Stomach (tissue), 9 donors: ENCODE data around the gene CD68. TPM values are rescaled to one million over a fixed set of nuclear protein-coding genes. Genes with fewer than 3 reads are reported as not detected.

ENCODE experiments used
- DNase-seq, 2 donors: peaks; one replicate each; pipeline versions ENCODE4 v3.0.0 to v3.0.0-alpha.2; 2013 to 2019
- H3K27ac ChIP-seq, 5 donors: fragments of 200-600 bp in 4 of 5; sonication (generic) in 4 of 5; one replicate each; pipeline ENCODE4 v1.5.1; 2013 to 2019; ENCODE audit warnings: mild to moderate bottlenecking in 1 of 5, moderate library complexity in 1 of 5
- H3K27me3 ChIP-seq, 3 donors: fragments of 200-600 bp; sonication (generic); one replicate each; pipeline ENCODE4 v1.5.1; 2017 to 2019; ENCODE audit warnings: mixed run types in 1 of 3
- H3K36me3 ChIP-seq, 4 donors: fragments of 200-600 bp; sonication (generic); 1 replicate in 3 of 4; 2 replicates in 1 of 4; pipeline ENCODE4 v1.5.1; 2016 to 2019
- H3K4me1 ChIP-seq, 4 donors: fragments of 200-600 bp; sonication (generic); one replicate each; pipeline ENCODE4 v1.5.1; 2016 to 2019
- H3K4me3 ChIP-seq, 4 donors: fragments of 200-600 bp; sonication (generic) in 3 of 4; one replicate each; pipeline ENCODE4 v1.5.1; 2016 to 2019; ENCODE audit warnings: mild to moderate bottlenecking in 1 of 4
- H3K9me3 ChIP-seq, 4 donors: fragments of 200-600 bp; sonication (generic); one replicate each; pipeline ENCODE4 v1.5.1; 2016 to 2019
- CTCF ChIP-seq, 7 experiments: fragments of 450-650 bp in 4 of 7; fragments of 200-600 bp in 3 of 7; sonication (generic) in 3 of 7; IDR thresholded peaks; one replicate each; pipeline ENCODE4 v1.5.1; 2016 to 2019; ENCODE audit warnings: antibody characterized with exemption in 7 of 7, control low read depth in 2 of 7, mild to moderate bottlenecking in 1 of 7
- EP300 ChIP-seq: sonication (generic); formaldehyde crosslinking; IDR thresholded peaks from one replicate; pipeline ENCODE4 v1.6.1; 2017; ENCODE audit warnings: antibody characterized with exemption
- POLR2A ChIP-seq, 4 donors: fragments of 450-650 bp; IDR thresholded peaks; one replicate each; pipeline ENCODE4 v1.6.1; 2016; ENCODE audit warnings: antibody characterized with exemption in 4 of 4, control low read depth in 2 of 4, mild to moderate bottlenecking in 1 of 4, moderate library complexity in 1 of 4
- POLR2AphosphoS5 ChIP-seq, 3 donors: sonication (generic); formaldehyde crosslinking; IDR thresholded peaks; one replicate each; pipeline ENCODE4 v1.6.1; 2016; ENCODE audit warnings: antibody characterized with exemption in 3 of 3
- WGBS, 5 donors: extraction: QIAGEN DNeasy Blood & Tissue Kit in 3 of 5; methylation state at CpG; one replicate each; pipeline versions ENCODE4 v1.1.5 to v1.1.7; 2013 to 2018; 5-methylcytosine and 5-hydroxymethylcytosine counted together
- intact Hi-C: fragments of 100-400 bp; cut with DNase I; formaldehyde crosslinking; loops from one replicate; pipeline ENCODE4 v1.15.1; 2023; ENCODE audit warnings: low total_unique reads
- polyA plus RNA-seq, 3 donors: library from polyadenylated mRNA; stranded (reverse); fragments of 200-250 nt; gene quantifications; one replicate each; pipeline ENCODE4 v1.2.3, GENCODE V29; 2013
- small RNA-seq, 4 donors: library from RNA; depleted of rRNA; stranded (forward); fragments of <200 nt; gene quantifications; one replicate each; pipeline ENCODE3, GENCODE V24; 2016
- total RNA-seq, 5 donors: library from RNA; depleted of rRNA; stranded (reverse); fragments of >200 nt; gene quantifications; one replicate each; pipeline versions ENCODE4 v1.1.0 to v1.2.3, GENCODE V29; 2014 to 2016
- donor health status: healthy with polysubstance abuse.
- donor health status: Bipolar disorder and iron deficiency.
- donor health status: healthy.

Gene CD68
- total and polyA plus RNA-seq, 8 donors = 11.1 to 39.6 (median 14.8) TPM

- peak overlapping the region; percentile 67 to 81 (median 74) for H3K4me3 ChIP-seq
- peaks cover 0 to 9% (median 9%) of the 10 kb centered on the region in 4 donors for H3K36me3 ChIP-seq
- intact Hi-C loops = no loop called here
- H3K27ac ChIP-seq = peak overlapping the region in 4 of 5 donors; percentile 88 to 96 (median 93)
- peaks cover 11 to 18% (median 15%) of the 10 kb centered on the region in 4 donors for H3K4me1 ChIP-seq
- H3K9me3 ChIP-seq = no peaks in the 10 kb centered on the region
- no peak for DNase-seq
- TF ChIP-seq POLR2A (IDR thresholded peaks at IDR 0.05) (no peak), CTCF (IDR thresholded peaks at IDR 0.05) (no peak), EP300 (no peak), POLR2AphosphoS5 (IDR thresholded peaks at IDR 0.05) (no peak)
- 9 to 23% (median 21%) methylated on average over 6 of the region's 6 CpGs for WGBS, 5 donors
- H3K27me3 ChIP-seq = no peaks in the 10 kb centered on the region
These were observed 47.5 kb downstream of the CD68 start for GRCh38 chr17:7626956-7627249.

- Histone ChIP-seq H3K4me3 (peak within 1 kb of the TSS; percentile 67 to 81 (median 74)), H3K9me3 (no peaks in the 10 kb centered on the region), H3K36me3 (peaks cover 0 to 9% (median 9%) of the 10 kb centered on the region in 4 donors), H3K27ac (peak within 1 kb of the TSS; percentile 86 to 96 (median 93)), H3K27me3 (no peaks in the 10 kb centered on the region), H3K4me1 (peaks cover 11 to 18% (median 15%) of the 10 kb centered on the region in 4 donors)
- 0 to 1% (median 0%) methylated on average over 18 to 54 of the region's 54 CpGs for whole genome bisulfite sequencing, 5 donors
- peak; percentile 93 to 97 for DNase-seq
- TF ChIP-seq POLR2A (IDR thresholded peaks at IDR 0.05) (peak in 1 of 4 donors; percentile 24), CTCF (IDR thresholded peaks at IDR 0.05) (no peak), POLR2AphosphoS5 (IDR thresholded peaks at IDR 0.05) (peak; percentile 15 to 83 (median 75)), EP300 (no peak)
- intact Hi-C loops = no loop called here
These were observed 48.0 kb downstream of the CD68 start, which contains the start of gene SAT2 for GRCh38 chr17:7627250-7628121. Gene SAT2 (minus strand): TSS chr17:7627821. CDS start chr17:7627635, 186 bp downstream.

GRCh38 chr17:7629939-7630571 is 50.6 kb downstream of the CD68 start, which contains the start of gene SHBG:
Gene SHBG (plus strand): TSS chr17:7630135. CDS start chr17:7630173, 38 bp downstream.
- intact Hi-C loops = loop anchor here (10.0 kb wide), 1 partner anchor 55 kb away; the partner anchor contains the start of genes TP53 and WRAP53
- H3K9me3 ChIP-seq = no peaks in the 10 kb centered on the region
- no peak within 1 kb of the TSS for H3K4me3 ChIP-seq
- H3K27me3 ChIP-seq = no peaks in the 10 kb centered on the region
- peaks cover 0 to 9% (median 9%) of the 10 kb centered on the region in 4 donors for H3K36me3 ChIP-seq
- TF ChIP-seq EP300 (no peak), POLR2AphosphoS5 (IDR thresholded peaks at IDR 0.05) (no peak), POLR2A (IDR thresholded peaks at IDR 0.05) (no peak), CTCF (IDR thresholded peaks at IDR 0.05) (no peak)
- peaks cover 11 to 18% (median 15%) of the 10 kb centered on the region in 4 donors for H3K4me1 ChIP-seq
- no peak for DNase-seq
- H3K27ac ChIP-seq = no peak within 1 kb of the TSS
- WGBS, 5 donors = 69 to 77% (median 74%) methylated on average over 9 to 13 of the region's 13 CpGs

Small RNA genes within 50 kb of the gene (small RNA-seq; reads per million reads assigned to genes)
- gene CD68 = 0 reads per million in 4 donors
- 0 reads per million in 4 donors for gene RF00019
- gene SNORA48 = 0 reads per million in 4 donors
- gene SNORD10 = 0 reads per million in 4 donors

Other genes with a start within 250 kb of the CD68 start
- gene ACAP1, start 243.1 kb upstream of the CD68 start, total RNA-seq = 10 to 100 TPM in 4 of 5 donors, 1 to 10 TPM in 1; 8.3 to 33.3 (median 14.7) TPM
- 1 to 10 TPM; 4.4 to 6.4 (median 6.2) TPM for gene ACAP1, start 243.1 kb upstream of the CD68 start, polyA plus RNA-seq
- 10 to 100 TPM in 1 of 5 donors, 1 to 10 TPM in 3, under 1 TPM in 1; 0.58 to 11.0 (median 3.5) TPM for gene KCTD11, start 227.5 kb upstream of the CD68 start, total RNA-seq
- gene KCTD11, start 227.5 kb upstream of the CD68 start, polyA plus RNA-seq = 10 to 100 TPM in 1 of 3 donors, 1 to 10 TPM in 2; 8.9 to 14.1 (median 9.4) TPM
- gene TMEM95, start 224.5 kb upstream of the CD68 start, total RNA-seq = not detected
- gene TMEM95, start 224.5 kb upstream of the CD68 start, polyA plus RNA-seq = not detected
- gene TNK1, start 198.5 kb upstream of the CD68 start, total RNA-seq = 10 to 100 TPM in 3 of 5 donors, 1 to 10 TPM in 2; 5.7 to 37.1 (median 22.2) TPM
- gene TNK1, start 198.5 kb upstream of the CD68 start, polyA plus RNA-seq = 10 to 100 TPM in 1 of 3 donors, 1 to 10 TPM in 2; 6.0 to 12.1 (median 7.8) TPM
- 100 to 1,000 TPM in 1 of 5 donors, 10 to 100 TPM in 2, 1 to 10 TPM in 1, not detected in 1; 7.9 to 101 (median 29.6) TPM for gene PLSCR3, start 185.1 kb upstream of the CD68 start, total RNA-seq
- gene PLSCR3, start 185.1 kb upstream of the CD68 start, polyA plus RNA-seq = 10 to 100 TPM; 21.9 to 27.1 (median 24.4) TPM
- 100 to 1,000 TPM in 2 of 5 donors, 10 to 100 TPM in 2, not detected in 1; 39.8 to 347 (median 161) TPM for gene TMEM256, start 175.5 kb upstream of the CD68 start, total RNA-seq
- gene TMEM256, start 175.5 kb upstream of the CD68 start, polyA plus RNA-seq = 100 to 1,000 TPM; 189 to 282 (median 279) TPM
- gene NLGN2, start 171.8 kb upstream of the CD68 start, total RNA-seq = 10 to 100 TPM in 3 of 5 donors, 1 to 10 TPM in 2; 4.6 to 42.0 (median 13.8) TPM
- 1 to 10 TPM; 1.7 to 7.9 (median 1.8) TPM for gene NLGN2, start 171.8 kb upstream of the CD68 start, polyA plus RNA-seq
- gene SPEM1, start 159.3 kb upstream of the CD68 start, total RNA-seq = not detected
- gene SPEM1, start 159.3 kb upstream of the CD68 start, polyA plus RNA-seq = under 1 TPM in 1 of 3 donors, not detected in 2; 0.20 TPM
- not detected for gene SPEM2, start 154.0 kb upstream of the CD68 start, total RNA-seq
- gene SPEM2, start 154.0 kb upstream of the CD68 start, polyA plus RNA-seq = not detected
- not detected for gene SPEM3, start 150.8 kb upstream of the CD68 start, total RNA-seq
- gene SPEM3, start 150.8 kb upstream of the CD68 start, polyA plus RNA-seq = not detected
- gene TMEM102, start 144.2 kb upstream of the CD68 start, total RNA-seq = 10 to 100 TPM in 2 of 5 donors, 1 to 10 TPM in 2, not detected in 1; 1.3 to 48.4 (median 9.0) TPM
- gene TMEM102, start 144.2 kb upstream of the CD68 start, polyA plus RNA-seq = 1 to 10 TPM; 4.5 to 7.9 (median 6.4) TPM
- 10 to 100 TPM in 1 of 5 donors, under 1 TPM in 1, not detected in 3; 0.37 to 15.6 TPM for gene FGF11, start 140.1 kb upstream of the CD68 start, total RNA-seq
- gene FGF11, start 140.1 kb upstream of the CD68 start, polyA plus RNA-seq = 1 to 10 TPM in 1 of 3 donors, under 1 TPM in 1, not detected in 1; 0.50 to 2.9 TPM
- 1 to 10 TPM in 3 of 5 donors, not detected in 2; 1.8 to 6.4 (median 4.2) TPM for gene CHRNB1, start 134.6 kb upstream of the CD68 start, total RNA-seq
- gene CHRNB1, start 134.6 kb upstream of the CD68 start, polyA plus RNA-seq = 10 to 100 TPM in 2 of 3 donors, 1 to 10 TPM in 1; 9.2 to 12.0 (median 10.7) TPM
- 10 to 100 TPM; 15.8 to 31.5 (median 29.0) TPM for gene ZBTB4, start 100.0 kb upstream of the CD68 start, total RNA-seq
- 10 to 100 TPM; 16.3 to 18.0 (median 17.9) TPM for gene ZBTB4, start 100.0 kb upstream of the CD68 start, polyA plus RNA-seq
- gene SLC35G6, start 98.2 kb upstream of the CD68 start, total RNA-seq = not detected
- gene SLC35G6, start 98.2 kb upstream of the CD68 start, polyA plus RNA-seq = not detected
- 100 to 1,000 TPM in 2 of 5 donors, 10 to 100 TPM in 3; 55.4 to 750 (median 85.2) TPM for gene POLR2A, start 95.3 kb upstream of the CD68 start, total RNA-seq
- gene POLR2A, start 95.3 kb upstream of the CD68 start, polyA plus RNA-seq = 10 to 100 TPM in 1 of 3 donors, 1 to 10 TPM in 2; 8.1 to 12.7 (median 10.0) TPM
- 100 to 1,000 TPM in 1 of 5 donors, 10 to 100 TPM in 3, 1 to 10 TPM in 1; 6.1 to 199 (median 49.6) TPM for gene TNFSF12, start 30.6 kb upstream of the CD68 start, total RNA-seq
- 10 to 100 TPM; 31.7 to 48.0 (median 45.1) TPM for gene TNFSF12, start 30.6 kb upstream of the CD68 start, polyA plus RNA-seq
- gene TNFSF13, start 20.9 kb upstream of the CD68 start, total RNA-seq = 10 to 100 TPM; 15.6 to 55.4 (median 22.6) TPM
- 10 to 100 TPM; 24.0 to 35.9 (median 32.0) TPM for gene TNFSF13, start 20.9 kb upstream of the CD68 start, polyA plus RNA-seq
- 10 to 100 TPM; 22.0 to 78.6 (median 49.9) TPM for gene SENP3, start 17.7 kb upstream of the CD68 start, total RNA-seq
- 10 to 100 TPM; 39.3 to 55.0 (median 53.0) TPM for gene SENP3, start 17.7 kb upstream of the CD68 start, polyA plus RNA-seq
- 100 to 1,000 TPM in 3 of 5 donors, 10 to 100 TPM in 2; 64.8 to 188 (median 117) TPM for gene MPDU1, start 4.2 kb downstream of the CD68 start, total RNA-seq
- gene MPDU1, start 4.2 kb downstream of the CD68 start, polyA plus RNA-seq = 10 to 100 TPM; 27.2 to 67.4 (median 64.0) TPM
- gene SOX15, start 10.5 kb downstream of the CD68 start, total RNA-seq = 1 to 10 TPM in 1 of 5 donors, not detected in 4; 1.7 TPM
- gene SOX15, start 10.5 kb downstream of the CD68 start, polyA plus RNA-seq = 10 to 100 TPM in 1 of 3 donors, under 1 TPM in 2; 0.76 to 48.1 (median 0.81) TPM
- gene FXR2, start 35.3 kb downstream of the CD68 start, total RNA-seq = 10 to 100 TPM; 11.0 to 33.3 (median 23.3) TPM
- gene FXR2, start 35.3 kb downstream of the CD68 start, polyA plus RNA-seq = 10 to 100 TPM; 22.7 to 28.5 (median 23.2) TPM
- 100 to 1,000 TPM in 2 of 5 donors, 10 to 100 TPM in 3; 11.6 to 235 (median 42.6) TPM for gene SAT2, start 48.2 kb downstream of the CD68 start, total RNA-seq
- 100 to 1,000 TPM; 126 to 209 (median 184) TPM for gene SAT2, start 48.2 kb downstream of the CD68 start, polyA plus RNA-seq
- 1 to 10 TPM in 1 of 5 donors, not detected in 4; 1.2 TPM for gene SHBG, start 50.5 kb downstream of the CD68 start, total RNA-seq
- gene SHBG, start 50.5 kb downstream of the CD68 start, polyA plus RNA-seq = under 1 TPM in 2 of 3 donors, not detected in 1; 0.20 to 0.37 TPM
- gene ATP1B2, start 71.3 kb downstream of the CD68 start, total RNA-seq = under 1 TPM in 2 of 5 donors, not detected in 3; 0.45 to 0.55 TPM
- gene ATP1B2, start 71.3 kb downstream of the CD68 start, polyA plus RNA-seq = under 1 TPM; 0.12 to 0.90 (median 0.76) TPM
- 10 to 100 TPM in 4 of 5 donors, 1 to 10 TPM in 1; 5.8 to 34.8 (median 25.2) TPM for gene TP53, start 107.9 kb downstream of the CD68 start, total RNA-seq
- gene TP53, start 107.9 kb downstream of the CD68 start, polyA plus RNA-seq = 10 to 100 TPM; 12.3 to 26.4 (median 13.0) TPM
- 1 to 10 TPM; 1.8 to 3.9 (median 2.9) TPM for gene WRAP53, start 108.8 kb downstream of the CD68 start, total RNA-seq
- gene WRAP53, start 108.8 kb downstream of the CD68 start, polyA plus RNA-seq = 10 to 100 TPM in 2 of 3 donors, 1 to 10 TPM in 1; 8.6 to 12.6 (median 11.6) TPM
- 1 to 10 TPM in 2 of 5 donors, under 1 TPM in 1, not detected in 2; 0.29 to 2.9 (median 2.2) TPM for gene EFNB3, start 125.6 kb downstream of the CD68 start, total RNA-seq
- 1 to 10 TPM in 1 of 3 donors, under 1 TPM in 2; 0.31 to 1.6 (median 0.92) TPM for gene EFNB3, start 125.6 kb downstream of the CD68 start, polyA plus RNA-seq
- 1 to 10 TPM in 1 of 5 donors, under 1 TPM in 3, not detected in 1; under 0.01 to 8.0 (median 0.24) TPM for gene DNAH2, start 138.1 kb downstream of the CD68 start, total RNA-seq
- under 1 TPM in 2 of 3 donors, not detected in 1; 0.08 to 0.31 TPM for gene DNAH2, start 138.1 kb downstream of the CD68 start, polyA plus RNA-seq